GM19043 (cell line): ENCODE results near the gene FBXL16.

Experiments used
- ATAC-seq: cut with Tn5 transposase; IDR thresholded peaks from one replicate; pipeline ENCODE4 v1.9.1; 2021; ENCODE audit warnings: low read depth; ENCODE audit not compliant: unreplicated experiment

FBXL16 gene

GRCh38 chr16:679814-680624 lies 25.6 kb downstream of the FBXL16 start, which contains the start of gene STUB1:
TSS of gene STUB1 (plus strand) at chr16:680410. CDS start at chr16:680526, 116 bp downstream.
- ATAC-seq: peak; percentile 39

GRCh38 chr16:678858-679813 lies 26.5 kb downstream of the FBXL16 start:
- no peak for ATAC-seq

DNA sequence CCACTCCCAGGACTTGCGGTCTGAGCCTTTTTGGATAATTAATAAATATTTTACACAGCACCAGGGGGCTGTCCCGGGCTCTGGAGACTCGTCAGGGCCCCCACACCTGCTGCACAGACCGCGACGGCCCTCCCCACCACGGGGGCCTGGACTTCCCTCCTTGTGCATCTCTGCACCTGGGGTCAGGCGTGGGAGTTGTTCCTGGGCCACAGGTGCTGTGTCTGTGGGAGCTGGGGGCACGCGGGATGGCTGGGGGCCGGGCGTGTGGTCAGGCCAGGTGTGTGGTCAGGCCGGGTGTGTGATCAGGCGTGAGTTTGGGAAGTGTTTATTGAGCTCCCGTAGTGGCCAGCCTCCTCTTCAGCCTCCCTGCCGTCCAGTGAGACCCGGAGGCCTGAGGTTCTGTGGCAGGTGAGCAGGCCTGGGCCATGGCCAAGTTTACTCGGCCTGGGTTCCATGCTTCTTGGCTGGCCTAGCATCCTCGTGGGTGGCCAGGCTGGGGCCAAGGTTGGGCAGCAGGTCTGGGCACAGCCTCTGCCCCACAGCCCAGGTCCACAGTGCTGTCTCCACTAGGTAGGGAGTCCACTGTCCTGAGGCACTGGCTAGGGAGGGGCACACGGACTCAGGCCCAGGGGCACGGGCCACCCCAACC lies 27.3 kb downstream of the FBXL16 start:
- no peak for ATAC-seq

GRCh38 chr16:677316-678190 lies 28.0 kb downstream of the FBXL16 start:
- no peak for ATAC-seq

DNA sequence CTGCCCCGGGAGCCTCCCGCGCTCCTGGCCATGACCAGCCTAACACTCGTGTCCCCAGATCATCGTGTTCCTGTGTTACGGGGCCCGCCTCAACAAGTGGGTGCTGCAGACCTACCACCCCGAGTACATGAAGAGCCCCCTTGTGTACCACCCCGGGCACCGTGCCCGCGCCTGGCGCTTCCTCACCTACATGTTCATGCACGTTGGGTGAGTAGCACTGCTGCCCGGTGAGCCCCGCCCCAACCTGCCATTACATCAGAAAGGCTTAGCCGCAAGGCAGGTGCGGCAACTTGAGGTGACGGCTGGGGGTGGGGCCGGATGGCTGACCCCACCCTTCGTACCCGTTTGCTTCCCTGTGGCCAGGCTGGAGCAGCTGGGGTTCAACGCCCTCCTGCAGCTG lies 28.7 kb downstream of the FBXL16 start:
- no peak for ATAC-seq

- no peak for ATAC-seq
These were observed 29.1 kb downstream of the FBXL16 start for GRCh38 chr16:676565-676902.

DNA sequence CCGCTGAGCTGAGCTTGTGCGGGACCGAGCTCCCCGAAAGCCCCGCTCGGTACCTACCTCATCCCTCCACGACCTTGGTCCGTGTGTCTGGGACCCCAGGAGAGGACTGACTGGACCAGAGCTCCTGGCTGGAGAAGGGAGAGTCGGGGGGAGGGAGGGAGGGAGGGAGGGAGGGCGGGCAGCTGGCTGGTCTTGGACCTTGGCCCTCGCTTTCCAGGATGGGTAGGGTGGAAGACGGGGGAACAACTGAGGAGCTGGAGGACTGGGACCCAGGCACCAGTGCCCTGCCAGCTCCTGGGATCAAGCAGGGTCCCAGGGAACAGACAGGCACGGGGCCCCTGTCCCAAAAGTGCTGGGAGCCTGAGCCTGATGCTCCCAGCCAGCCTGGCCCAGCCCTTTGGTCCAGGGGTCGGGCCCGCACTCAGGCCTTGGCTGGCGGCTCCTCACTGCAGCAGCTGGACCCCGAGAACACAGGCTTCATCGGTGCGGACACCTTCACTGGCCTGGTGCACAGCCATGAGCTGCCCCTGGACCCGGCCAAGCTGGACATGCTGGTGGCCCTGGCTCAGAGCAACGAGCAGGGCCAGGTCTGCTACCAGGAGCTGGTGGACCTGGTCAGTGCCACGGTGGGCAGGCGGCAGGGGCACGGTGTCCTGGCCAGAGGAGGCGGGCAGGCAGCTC lies 29.6 kb downstream of the FBXL16 start:
- ATAC-seq: no peak

DNA sequence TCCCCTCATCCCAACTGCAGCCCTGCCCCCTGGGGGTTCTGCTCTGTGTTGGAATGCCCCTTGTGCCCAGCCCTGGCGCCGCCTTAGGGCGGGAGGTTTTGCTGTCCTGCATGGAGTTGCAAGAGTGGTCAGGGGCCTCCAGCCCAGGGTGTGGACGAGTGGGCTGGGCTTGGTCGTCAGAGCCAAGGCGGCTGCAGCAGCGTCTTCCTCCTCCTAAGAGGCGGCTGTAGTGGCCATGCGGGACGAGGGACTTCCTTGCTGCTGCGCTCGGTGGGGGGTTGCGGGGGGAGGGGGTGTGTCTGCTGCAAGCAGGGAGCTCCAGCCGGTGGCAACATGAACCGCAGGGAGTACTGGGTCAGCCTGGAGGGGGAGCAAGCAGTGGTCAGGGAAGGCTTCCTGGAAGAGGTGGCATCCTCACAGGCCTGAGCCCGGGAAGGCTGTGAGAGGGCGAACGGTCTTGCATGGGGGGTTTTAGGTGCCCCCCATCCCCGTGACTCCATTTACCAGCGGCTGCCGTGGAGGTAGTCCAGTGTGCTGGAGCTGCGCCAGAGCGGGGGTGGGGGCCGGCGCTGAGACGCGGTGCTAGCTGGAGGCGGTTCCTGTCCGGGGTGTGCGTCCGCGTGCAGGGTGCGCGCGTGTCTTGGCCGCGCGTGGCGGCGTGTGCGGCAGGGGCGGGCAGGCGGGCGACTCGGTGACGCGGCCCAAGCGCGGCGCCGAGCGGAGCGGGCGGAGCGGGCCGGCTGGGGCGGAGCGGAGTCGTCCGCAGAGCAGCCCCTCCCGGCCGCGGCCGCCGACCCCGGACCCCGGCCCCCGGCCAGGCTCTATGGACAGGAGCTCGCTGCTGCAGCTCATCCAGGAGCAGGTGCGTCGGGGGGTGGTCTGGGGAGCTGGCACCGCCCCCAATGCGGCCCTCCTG lies 30.4 kb downstream of the FBXL16 start, which contains the start of gene RHBDL1:
Gene RHBDL1, plus strand, starts transcription at position 704 of the 916 bp plus-strand sequence. Its CDS starts 120 bp downstream, at position 824.
- no peak for ATAC-seq

- ATAC-seq: no peak
These were observed 31.3 kb downstream of the FBXL16 start for GRCh38 chr16:674214-674881.

DNA sequence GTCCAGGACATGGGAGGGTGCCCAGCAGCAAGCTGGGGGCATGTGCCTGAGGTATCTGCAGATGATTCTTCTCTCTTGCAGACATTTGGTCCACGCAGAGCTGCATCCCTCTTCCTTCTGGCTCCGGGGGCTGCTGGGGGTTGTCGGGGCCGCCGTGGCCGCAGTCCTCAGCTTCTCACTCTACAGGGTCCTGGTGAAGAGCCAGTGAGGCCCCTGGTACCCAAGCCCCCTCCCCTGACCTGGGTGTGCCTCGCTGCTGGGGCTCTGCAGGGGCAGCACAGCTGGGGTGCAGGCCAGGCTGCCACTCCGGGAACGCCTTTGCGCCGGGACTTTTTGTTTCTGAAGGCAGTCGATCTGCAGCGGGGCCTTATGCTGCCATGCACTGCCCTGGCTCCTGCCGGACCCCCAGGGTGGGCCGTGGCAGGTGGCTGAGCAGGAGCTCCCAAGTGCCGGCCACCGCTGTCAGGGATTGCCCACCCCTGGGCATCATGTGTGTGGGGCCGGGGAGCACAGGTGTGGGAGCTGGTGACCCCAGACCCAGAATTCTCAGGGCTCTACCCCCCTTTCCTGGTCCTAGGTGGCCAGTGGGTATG lies 32.1 kb downstream of the FBXL16 start:
- no peak for ATAC-seq

GRCh38 chr16:672851-673250 lies 32.8 kb downstream of the FBXL16 start:
- no peak for ATAC-seq

- ATAC-seq: no peak
These were observed 33.2 kb downstream of the FBXL16 start for GRCh38 chr16:672371-672770.

GRCh38 chr16:671353-672131 lies 34.1 kb downstream of the FBXL16 start:
- ATAC-seq: no peak

GRCh38 chr16:670485-671352 lies 34.9 kb downstream of the FBXL16 start:
- no peak for ATAC-seq

DNA sequence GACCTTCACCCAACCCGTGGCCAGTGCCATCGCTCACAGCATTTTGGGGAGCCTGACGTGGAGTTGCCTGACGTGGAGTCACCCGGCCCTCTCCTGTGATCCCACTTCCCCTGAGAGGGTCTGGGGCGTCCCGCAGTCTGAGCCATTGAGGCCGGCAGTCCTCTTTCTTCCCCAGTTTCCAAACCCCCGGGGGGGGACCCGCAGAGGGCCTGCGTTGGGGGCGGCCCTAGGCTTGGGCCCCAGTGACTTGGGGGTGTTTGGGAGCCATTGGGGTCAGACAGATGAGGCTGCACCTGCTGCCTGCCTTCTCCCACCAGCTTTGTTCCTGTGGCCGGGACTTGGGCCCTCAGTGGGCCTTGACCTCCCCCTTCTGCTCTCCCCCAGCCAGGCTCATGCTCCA lies 35.9 kb downstream of the FBXL16 start:
- no peak for ATAC-seq
